HG02870 (cell line): Measurements from ENCODE around the gene CTSZ.
"Not testable (repeated sequence)": the region's sequence is repeated elsewhere in the genome, so short reads cannot be mapped to it uniquely, and the experiment has no call there.

Experiments
- ATAC-seq: cut with Tn5 transposase; IDR thresholded peaks from one replicate; pipeline ENCODE4 v1.9.1; 2021; ENCODE audit warnings: mild to moderate bottlenecking, moderate library complexity; ENCODE audit not compliant: unreplicated experiment

CTSZ gene

DNA sequence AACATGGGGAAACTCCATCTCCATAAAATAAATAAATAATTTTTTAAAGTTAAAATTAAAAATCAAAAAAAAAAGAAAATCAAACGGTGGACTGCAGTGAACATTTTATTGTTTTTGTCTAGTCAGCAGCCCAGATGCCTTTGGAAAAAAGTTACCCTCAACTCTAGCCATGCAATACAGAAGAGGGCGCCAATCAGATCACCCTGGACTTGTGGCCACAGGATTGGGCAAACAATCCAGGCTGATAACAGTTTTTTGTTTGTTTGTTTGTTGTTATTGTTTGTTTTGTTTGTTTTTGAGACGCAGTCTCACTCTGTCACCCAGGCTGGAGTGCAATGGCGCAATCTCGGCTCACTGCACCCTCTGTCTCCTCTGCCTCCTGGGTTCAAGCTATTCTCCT, 56.5 kb downstream of the CTSZ start:
- no peak for ATAC-seq

DNA sequence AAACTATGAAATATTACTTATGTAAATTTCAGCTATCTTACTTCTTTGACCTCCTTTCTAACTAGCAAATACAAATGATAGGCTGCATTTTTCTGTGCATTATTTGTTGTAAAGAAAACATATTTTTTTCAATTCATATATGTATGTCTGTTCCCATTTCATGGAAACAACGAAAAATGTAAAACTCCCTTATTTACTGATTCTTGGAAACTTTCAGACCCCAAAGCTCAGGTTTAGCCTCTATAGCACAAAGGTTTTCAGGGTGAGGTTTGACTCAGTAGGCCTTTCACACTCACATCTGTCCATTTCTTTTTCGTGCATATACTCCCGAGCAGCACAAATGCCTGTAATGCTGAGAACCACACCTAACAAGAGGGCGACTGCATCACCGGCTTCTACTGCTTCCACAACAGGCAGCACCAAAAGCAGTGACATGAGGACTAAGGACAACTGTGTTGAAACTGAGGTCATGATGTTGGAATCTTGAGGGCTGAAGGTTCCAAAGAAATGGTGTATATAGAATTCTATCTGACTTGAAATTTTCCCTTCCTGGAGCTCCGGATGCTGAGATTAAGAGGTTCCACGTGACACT, 59.2 kb downstream of the CTSZ start:
- not testable (repeated sequence) for ATAC-seq

DNA sequence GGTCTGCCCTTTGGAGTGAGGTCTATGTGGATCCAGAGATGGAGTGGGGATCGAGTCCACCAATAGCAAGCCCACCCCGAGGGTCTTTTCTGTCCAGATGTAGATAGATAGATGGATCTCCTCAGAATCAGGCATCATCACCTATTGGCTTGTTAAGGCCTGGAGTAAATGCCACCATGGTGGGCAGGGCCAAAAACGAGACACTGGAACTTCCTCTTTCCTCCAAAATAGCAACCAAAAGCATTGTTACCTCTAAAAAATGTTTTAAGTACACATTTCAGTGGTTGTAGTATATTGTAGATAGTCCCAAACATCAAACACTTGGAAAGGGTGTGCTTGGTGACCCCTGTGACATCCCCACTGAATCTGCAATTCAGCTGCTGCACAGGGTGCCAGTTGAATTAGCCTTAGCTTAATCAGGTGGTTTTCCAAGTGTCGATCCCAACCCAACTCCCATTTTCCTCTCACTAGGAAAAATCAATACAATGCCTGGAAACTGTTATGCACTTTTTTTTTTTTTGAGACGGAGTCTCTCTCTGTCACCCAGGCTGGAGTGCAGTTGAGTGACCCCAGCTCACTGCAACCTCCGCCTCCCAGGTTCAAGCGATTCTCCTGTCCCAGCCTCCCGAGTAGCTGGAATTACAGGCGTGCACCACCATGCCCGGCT, 61.0 kb downstream of the CTSZ start:
- no peak for ATAC-seq
